NCI-H2081 (cell line): ENCODE results near the gene DR1.
"Not testable (repeated sequence)": the region's sequence is repeated elsewhere in the genome, so short reads cannot be mapped to it uniquely, and the experiment has no call there.

Experiments used
- DNase-seq, 2 experiments: peaks; one replicate each; lab custom pipeline; 2025; lab: John Stamatoyannopoulos, UW

The DR1 gene

GRCh38 chr1:93340090-93340489 is 5.6 kb upstream of the DR1 start:
- no peak for DNase-seq

DNA sequence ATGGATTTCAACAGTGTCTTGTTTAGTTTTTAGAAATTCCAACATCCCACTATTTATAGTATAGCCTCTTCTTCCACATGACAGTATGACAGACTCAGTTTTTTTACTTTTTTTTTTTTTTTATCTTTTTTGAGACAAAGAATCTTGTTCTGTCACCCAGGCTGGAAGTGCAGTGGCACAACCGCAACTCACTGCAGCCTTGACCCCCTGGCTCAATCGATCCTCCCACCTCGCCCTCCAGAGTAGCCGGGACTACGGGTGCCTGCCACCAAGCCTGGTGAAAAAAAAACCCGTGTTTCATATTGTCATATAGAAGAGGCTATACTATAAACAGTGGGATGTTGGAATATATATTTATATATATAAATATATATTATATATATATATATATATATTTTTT is 1.2 kb upstream of the DR1 start:
- DNase-seq = no peak

DNA sequence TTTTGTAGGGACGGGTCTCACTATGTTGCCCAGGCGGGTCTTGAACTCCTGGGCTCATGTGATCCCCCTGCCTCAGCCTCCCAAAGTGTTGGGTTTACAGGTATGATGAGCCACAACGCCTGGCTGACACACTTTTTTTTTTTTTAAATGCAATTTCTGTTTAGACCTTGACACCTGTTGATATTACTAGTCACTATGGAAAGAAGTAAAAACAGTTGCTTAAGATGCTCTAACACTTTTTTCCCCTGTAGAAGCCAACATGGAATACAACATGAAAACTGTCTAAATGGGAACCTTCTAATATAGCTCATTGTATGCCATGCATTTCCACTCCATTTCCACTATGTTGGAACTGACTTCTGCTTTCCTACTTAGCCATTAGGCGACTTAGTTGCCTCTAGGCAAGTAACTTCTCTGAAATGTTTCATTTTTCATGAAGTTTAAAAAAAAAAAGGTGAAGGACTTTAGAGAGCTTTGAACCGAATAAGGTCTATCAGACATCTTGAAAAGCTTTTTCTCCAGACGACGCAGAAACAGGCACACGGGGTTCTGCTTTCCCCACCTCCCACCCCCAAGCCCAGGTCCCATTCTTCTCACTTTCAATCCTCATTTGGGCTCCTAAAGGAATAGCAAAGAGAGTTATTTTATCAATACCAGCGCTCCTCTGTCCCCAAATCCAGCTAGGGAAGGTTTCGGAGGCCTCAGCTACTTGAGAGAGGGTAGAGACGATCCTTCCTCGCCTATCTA is 648 bp upstream of the DR1 start:
- no peak for DNase-seq

GRCh38 chr1:93346421-93346993 is 800 bp downstream of the DR1 start:
- peak in 1 of 2 experiments; percentile 10 for DNase-seq

GRCh38 chr1:93347334-93347899 is 1.7 kb downstream of the DR1 start:
- no peak for DNase-seq

GRCh38 chr1:93348104-93348728 is 2.5 kb downstream of the DR1 start:
- no peak for DNase-seq

GRCh38 chr1:93349231-93350135 is 3.8 kb downstream of the DR1 start:
- DNase-seq = no peak

GRCh38 chr1:93350322-93350721 is 4.6 kb downstream of the DR1 start:
- DNase-seq = no peak

- no peak for DNase-seq
Observed at GRCh38 chr1:93350875-93351274, 5.2 kb downstream of the DR1 start.

- DNase-seq = not testable (repeated sequence)
Observed at GRCh38 chr1:93351346-93351745, 5.6 kb downstream of the DR1 start.

GRCh38 chr1:93352376-93352775 is 6.7 kb downstream of the DR1 start:
- DNase-seq = no peak

DNA sequence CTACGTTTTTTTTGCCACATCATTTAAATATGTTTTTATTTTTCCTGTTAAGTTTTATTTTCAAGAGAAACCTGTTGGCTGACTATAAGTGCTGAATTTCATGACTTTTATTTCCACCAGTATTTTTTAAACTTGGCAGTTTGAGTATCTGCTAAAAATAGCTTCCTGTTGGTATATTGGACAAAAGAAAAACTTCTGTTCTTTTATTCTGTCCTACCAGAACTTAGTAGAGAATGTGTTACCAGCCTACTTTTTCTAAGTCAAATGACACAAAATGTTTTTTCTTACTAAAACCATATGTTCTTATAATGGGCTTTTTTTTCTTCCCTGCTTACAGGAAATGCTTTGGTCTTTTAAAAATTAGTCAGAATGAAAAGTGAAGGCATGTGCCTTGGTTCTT is 7.6 kb downstream of the DR1 start:
- DNase-seq = no peak

DNA sequence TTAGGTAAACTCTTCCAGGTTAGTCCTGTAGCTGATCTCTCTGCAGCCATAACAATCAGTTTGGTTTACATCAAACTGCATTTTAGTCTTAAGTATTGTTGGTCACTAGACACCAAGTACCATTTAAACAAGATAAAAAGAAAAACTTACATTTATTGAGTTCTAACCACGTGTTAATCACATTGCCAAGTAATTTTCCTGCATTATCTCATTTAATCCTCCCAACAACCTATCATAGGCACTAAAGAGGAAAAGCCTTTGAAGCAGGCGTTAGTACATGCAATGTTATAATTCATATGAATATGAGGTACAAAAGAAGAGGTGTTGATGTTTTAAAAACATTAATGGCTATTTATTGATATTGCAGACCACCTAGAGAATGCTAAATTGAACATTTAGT is 9.0 kb downstream of the DR1 start:
- no peak for DNase-seq

DNA sequence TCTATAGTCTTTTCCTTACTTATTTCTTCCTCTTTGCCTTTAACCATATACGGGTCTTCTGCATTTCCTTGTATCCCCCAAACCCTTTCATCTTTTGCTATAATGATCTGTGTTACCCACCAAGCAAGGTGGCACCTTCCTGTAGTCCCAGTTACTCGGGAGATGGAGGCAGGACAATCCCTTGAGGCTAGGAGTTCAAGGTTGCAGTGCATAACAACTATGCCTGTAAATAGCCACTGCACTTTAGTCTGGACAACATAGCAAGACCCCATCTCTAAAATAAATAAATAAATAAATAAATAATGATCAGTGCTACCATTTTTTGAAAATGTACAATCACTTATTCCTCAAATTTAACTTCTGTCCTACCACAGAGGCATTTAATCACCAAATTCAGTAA is 11.5 kb downstream of the DR1 start:
- no peak for DNase-seq

- no peak for DNase-seq
Observed at GRCh38 chr1:93358293-93358692, 12.6 kb downstream of the DR1 start.

DNA sequence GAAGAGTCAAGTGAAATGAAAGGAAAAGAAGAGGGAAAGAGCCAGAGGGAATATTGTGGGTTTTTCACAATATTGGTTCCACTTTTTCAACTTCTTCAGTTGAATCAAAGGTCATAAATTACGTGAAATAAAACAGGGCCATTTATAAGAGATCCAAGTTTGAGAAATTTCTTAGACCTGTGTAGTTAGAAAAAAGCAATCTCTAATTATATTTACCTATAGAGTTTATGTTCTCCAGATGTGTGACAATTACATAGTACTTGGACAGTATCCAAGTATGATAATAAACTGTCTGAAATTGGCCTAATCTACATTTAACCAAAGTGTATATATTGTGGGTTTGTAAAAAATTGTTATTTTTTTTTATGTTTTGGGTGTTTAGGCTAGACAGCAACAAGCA is 14.4 kb downstream of the DR1 start:
- no peak for DNase-seq

DNA sequence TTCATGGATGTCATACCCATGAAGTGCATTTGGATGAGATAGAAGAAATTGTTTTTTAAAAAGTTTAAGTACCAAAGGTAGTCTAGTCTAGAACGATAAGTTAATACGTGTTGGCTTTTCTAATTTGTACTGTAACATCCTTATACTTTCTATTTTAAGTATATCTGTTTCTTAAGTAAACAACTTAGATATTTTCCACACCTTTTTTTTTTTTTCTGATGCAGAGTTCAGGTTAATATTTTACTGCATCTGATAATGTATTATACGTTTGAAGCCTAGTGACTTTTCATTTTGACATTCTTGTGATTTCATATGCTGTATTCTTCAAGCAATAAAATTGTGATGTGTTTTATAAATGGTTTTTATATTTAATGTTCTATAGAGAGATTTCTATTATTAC is 16.5 kb downstream of the DR1 start:
- DNase-seq = no peak

DNA sequence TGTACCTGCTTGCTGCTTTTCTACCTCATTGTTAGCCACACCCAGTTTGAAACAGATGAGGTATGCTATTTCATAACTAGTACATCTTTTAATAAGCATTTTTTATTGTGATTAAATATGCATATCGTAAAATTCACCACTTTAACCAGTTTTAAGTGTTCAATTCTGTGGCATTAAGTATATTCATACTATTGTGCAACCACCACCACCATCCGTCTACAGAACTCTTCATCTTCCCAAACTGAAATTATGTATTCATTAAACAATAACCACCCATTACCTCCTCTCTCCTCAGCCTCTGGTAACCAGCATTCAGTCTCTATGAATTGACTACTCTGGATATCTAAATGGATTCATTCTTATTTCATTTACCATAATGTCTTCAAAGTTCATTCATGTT is 20.1 kb downstream of the DR1 start:
- DNase-seq = no peak

DNA sequence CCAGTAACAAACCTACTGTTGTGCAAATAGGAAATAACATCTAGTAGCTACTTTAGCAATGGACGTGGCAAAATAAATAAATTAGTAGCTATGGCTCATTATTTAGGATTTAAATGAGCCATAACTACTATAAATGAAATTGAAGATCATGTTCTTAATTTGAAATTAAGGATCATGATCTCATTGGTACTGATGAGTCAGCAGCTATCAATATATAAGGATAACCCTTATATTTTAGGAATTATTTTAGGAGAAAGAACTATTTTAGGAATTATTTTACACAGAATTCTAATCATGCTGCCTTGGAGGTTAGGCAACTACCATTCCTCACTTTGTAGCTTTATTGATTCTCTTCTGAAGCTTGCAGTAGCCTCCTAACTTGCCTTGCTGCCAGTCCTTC is 24.0 kb downstream of the DR1 start:
- DNase-seq = no peak

DNA sequence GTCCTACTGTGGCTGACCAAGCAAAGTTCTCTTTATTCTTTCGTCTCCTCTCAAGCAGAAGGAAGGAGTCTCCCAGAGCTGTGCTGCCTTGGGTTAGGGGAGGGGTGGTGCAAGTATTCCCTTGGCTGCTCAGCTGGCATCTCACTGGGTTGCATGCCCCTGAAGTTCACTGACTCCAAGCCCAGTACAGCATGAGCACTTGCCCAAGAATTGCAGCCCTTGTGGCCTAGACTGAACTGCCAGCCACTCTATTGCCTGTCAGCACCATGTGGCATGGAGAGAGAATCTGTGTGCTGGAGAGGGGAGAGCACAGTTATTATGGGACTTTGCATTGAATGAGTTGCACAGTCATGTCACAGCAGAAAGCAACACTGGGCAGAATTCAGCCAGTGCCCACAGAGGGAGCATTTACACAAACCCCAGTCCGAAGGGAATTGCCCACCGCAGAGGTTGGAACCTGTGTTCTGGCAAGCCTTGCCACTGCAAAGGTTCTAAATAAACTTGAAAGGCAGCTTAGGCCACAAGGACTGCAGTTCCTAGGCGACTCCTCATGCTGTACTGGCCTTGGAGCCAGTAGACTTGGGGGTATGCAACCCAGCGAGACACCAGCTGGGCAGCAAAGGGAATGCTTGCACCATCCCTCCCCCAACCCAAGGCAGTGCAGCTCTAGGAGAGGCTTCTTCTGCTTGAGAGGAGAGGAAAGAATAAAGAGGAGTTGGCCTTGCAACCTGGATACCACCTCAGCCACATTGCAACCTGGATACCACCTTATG is 28.8 kb downstream of the DR1 start:
- DNase-seq = no peak

- DNase-seq = no peak
Observed at GRCh38 chr1:93384656-93385055, 38.9 kb downstream of the DR1 start.
